ENCODE results near the gene SPACA5B. TPM values are rescaled to one million over a fixed set of nuclear protein-coding genes. Genes with fewer than 3 reads are reported as not detected.

Gene SPACA5B
- not detected in 5 replicates for total RNA-seq (2022; extraction: Qiagen RNA extraction)

GRCh38 chrX:48130326-48130725, at the start of gene SPACA5B:
Gene SPACA5B, plus strand, starts transcription at chrX:48130626. Its CDS starts 62 bp downstream, at chrX:48130688.

Other genes with a start within 250 kb of the SPACA5B start
- gene ZNF182, start 126.6 kb upstream of the SPACA5B start, total RNA-seq (2022; extraction: Qiagen RNA extraction), result 2.6 to 4.2 TPM (median 3.2 TPM) in 5 replicates
- not detected in 5 replicates for gene SPACA5, start 123.6 kb upstream of the SPACA5B start, total RNA-seq (2022; extraction: Qiagen RNA extraction)
- gene ZNF630, start 59.0 kb upstream of the SPACA5B start, total RNA-seq (2022; extraction: Qiagen RNA extraction), result 0.15 to 0.37 TPM (median 0.21 TPM) in 5 replicates
- not detected in 5 replicates for gene SSX5, start 66.2 kb downstream of the SPACA5B start, total RNA-seq (2022; extraction: Qiagen RNA extraction)
- 0.09 TPM in 1 of 5 replicates, not detected in the others for gene SSX1, start 124.8 kb downstream of the SPACA5B start, total RNA-seq (2022; extraction: Qiagen RNA extraction)
- gene SSX3, start 226.1 kb downstream of the SPACA5B start, total RNA-seq (2022; extraction: Qiagen RNA extraction), result not detected in 5 replicates